HL-60/S4 treated with phorbol 12-myristate 13-acetate at 8.2 ng/mL for 4 days and 3 days (cell line): ENCODE data around the gene NNAT.

Experiments
- in situ Hi-C: fragments of 300-500 bp; cut with MboI; formaldehyde crosslinking; loops from 2 replicates; pipeline ENCODE4 v1.15.0; 2022; ENCODE audit warnings: low sequenced_read_pairs

Gene NNAT

GRCh38 chr20:37537505-37537904 is 16.5 kb downstream of the NNAT start:
- in situ Hi-C loops: no loop called here

GRCh38 chr20:37538003-37538402 is 17.0 kb downstream of the NNAT start:
- in situ Hi-C loops: no loop called here

DNA sequence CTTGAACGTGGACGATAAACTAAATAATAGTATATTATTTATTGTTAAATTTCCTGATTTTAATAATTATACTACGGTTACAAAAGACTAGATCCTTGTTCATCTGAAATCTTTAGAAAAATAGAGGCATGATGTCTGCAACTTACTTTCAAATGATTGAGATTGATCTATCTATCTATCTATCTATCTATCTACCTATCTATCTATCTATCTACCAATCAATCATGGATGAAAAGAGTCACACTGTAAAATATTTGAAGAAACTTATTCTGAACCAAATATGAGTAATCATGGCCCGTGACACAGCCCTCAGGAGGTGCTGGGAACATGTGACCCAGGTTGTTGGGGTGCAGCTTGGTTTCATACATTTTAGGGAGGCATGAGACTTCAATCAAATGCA is 18.4 kb downstream of the NNAT start:
- in situ Hi-C loops: no loop called here

- in situ Hi-C loops: loop anchor here (10.0 kb wide), 1 partner anchor 65 kb away; no protein-coding TSS in a partner anchor
Measured at GRCh38 chr20:37540001-37540400, 19.0 kb downstream of the NNAT start.

- in situ Hi-C loops: loop anchor here (10.0 kb wide), 1 partner anchor 64 kb away; no protein-coding TSS in a partner anchor
Measured at GRCh38 chr20:37540838-37541237, 19.8 kb downstream of the NNAT start.

DNA sequence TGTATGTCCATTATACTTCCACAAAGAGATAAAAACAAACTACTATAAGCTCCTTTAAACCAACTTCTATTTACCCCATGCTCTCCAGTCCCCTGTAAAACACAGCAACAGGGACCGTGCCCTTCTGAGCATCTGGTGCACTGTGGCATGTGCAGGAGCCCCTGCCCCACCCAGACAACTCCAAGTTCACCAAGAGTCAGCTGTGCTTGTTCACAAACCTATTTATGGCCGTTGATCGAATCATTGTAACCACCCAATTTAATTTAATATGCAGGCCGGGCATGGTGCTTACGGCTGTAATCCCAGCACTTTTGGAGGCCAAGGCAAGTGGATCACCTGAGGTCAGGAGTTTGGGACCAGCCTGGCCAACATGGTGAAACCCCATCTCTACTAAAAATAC is 20.3 kb downstream of the NNAT start:
- in situ Hi-C loops: loop anchor here (10.0 kb wide), 1 partner anchor 63 kb away; no protein-coding TSS in a partner anchor

DNA sequence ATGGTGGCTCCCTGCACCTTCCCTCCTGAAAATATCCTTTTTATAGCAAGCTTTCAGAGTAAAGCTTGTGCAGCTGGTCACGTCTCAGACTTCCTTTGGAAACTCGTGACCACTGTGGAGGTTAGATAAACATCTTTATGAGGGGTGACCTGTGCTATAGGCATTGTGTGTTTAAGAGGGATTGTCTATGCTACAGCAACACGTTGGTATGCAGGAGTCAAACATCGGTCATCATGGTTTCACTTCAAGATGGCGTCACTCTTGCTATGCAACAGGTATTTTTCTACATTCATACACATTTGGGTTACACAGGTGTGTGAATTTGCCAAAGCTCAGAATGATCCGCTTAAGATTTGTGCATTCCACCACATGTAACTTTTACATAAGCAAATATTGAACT is 21.2 kb downstream of the NNAT start:
- in situ Hi-C loops: loop anchor here (10.0 kb wide), 1 partner anchor 63 kb away; no protein-coding TSS in a partner anchor

- in situ Hi-C loops: loop anchor here (10.0 kb wide), 1 partner anchor 61 kb away; no protein-coding TSS in a partner anchor
Measured at GRCh38 chr20:37543828-37544227, 22.8 kb downstream of the NNAT start.

DNA sequence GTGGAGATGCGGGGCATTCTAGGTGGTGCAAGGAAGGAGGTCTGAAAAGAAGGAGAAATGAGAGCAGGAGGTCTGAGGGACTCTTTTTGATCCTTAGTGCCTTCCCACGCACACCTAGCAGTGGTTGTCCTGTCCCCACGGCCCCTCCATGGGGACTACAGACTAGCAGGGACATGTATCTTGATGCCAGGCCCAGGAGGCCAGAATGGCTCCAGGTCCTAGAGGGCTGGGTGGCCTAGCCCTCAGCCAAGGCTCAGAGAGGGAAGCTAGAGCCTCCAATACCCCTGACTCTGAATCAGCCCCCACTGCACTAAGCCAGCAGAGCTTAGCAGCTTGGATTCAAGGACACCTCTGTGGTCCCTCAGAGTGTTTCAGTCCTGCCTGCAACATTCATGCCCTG is 23.3 kb downstream of the NNAT start:
- in situ Hi-C loops: loop anchor here (10.0 kb wide), 1 partner anchor 60 kb away; no protein-coding TSS in a partner anchor

DNA sequence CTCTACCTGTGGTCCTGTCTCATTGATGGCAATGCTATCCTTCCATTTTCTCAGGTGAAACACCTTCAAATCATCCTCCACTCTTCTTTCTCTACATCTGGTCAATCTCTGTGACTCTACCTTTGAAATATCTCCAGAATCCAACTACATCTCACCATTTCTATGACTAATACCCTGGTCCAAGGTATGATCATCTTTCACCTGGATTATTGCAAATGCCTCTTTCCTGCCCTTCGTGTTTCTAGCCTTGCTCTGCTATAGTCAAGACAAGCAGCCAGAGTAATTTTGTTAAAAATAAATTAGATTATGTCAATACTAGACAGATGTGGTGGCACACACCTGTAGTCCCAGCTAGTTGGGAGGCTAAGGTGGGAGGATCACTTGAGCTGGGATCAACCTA is 24.5 kb downstream of the NNAT start:
- in situ Hi-C loops: loop anchor here (10.0 kb wide), 1 partner anchor 59 kb away; no protein-coding TSS in a partner anchor

GRCh38 chr20:37547912-37548311 is 26.9 kb downstream of the NNAT start:
- in situ Hi-C loops: loop anchor here (10.0 kb wide), 1 partner anchor 57 kb away; no protein-coding TSS in a partner anchor

DNA sequence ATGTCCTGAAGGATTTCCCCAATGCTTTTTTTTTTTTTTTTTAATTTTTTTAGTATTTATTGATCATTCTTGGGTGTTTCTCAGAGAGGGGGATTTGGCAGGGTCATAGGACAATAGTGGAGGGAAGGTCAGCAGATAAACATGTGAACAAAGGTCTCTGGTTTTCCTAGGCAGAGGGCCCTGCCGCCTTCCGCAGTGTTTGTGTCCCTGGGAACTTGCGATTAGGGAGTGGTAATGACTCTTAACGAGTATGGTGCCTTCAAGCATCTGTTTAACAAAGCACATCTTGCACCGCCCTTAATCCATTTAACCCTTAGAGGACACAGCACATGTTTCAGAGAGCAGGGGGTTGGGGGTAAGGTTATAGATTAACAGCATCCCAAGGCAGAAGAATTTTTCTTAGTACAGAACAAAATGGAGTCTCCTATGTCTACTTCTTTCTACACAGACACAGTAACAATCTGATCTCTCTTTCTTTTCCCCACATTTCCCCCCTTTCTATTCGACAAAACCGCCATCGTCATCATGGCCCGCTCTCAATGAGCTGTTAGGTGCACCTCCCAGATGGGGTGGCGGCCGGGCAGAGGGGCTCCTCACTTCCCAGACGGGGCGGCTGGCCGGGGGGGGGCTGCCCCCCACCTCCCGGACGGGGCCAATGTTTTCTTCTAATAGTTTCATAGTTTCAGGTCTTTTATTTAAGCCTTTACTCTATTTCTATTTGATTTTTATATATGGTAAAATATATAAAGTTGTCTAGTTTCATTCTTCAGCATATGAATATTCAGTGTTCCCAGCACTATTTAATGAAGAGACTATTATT is 29.3 kb downstream of the NNAT start:
- in situ Hi-C loops: loop anchor here (25.0 kb wide), 3 partner anchors 662 to 862 kb away; partner anchors contain the start of gene LBP

GRCh38 chr20:37551660-37552059 is 30.6 kb downstream of the NNAT start:
- in situ Hi-C loops: loop anchor here (25.0 kb wide), 3 partner anchors 661 to 861 kb away; partner anchors contain the start of gene LBP

GRCh38 chr20:37552415-37552814 is 31.4 kb downstream of the NNAT start:
- in situ Hi-C loops: loop anchor here (25.0 kb wide), 3 partner anchors 660 to 860 kb away; partner anchors contain the start of gene LBP

DNA sequence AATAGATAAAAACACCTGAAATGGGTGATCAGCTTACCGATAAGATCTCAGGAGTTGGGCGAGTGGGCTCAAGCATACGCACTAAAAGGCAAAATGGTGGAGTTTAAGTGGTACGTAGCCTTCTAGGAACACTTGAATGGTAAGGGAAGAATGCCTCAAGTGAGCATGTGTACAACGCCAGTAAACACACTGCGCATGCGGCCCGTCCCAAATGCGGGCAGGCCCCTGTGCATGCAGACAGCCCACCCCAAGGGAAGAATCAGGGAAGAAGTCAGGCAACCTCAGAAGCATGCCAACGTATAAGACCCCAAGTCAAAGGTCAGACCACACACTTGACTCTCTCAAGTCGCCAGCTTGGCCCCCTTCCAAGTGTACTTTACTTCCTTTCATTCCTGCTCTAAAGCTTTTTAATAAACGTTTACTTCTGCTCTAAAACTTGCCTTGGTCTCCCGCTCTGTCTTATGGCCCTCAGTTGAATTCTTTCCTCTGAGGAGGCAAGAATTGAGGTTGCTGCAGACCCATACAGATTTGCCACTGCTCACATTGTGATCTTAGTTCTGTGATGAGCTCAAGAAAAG is 33.8 kb downstream of the NNAT start:
- in situ Hi-C loops: loop anchor here (25.0 kb wide), 3 partner anchors 657 to 857 kb away; partner anchors contain the start of gene LBP

DNA sequence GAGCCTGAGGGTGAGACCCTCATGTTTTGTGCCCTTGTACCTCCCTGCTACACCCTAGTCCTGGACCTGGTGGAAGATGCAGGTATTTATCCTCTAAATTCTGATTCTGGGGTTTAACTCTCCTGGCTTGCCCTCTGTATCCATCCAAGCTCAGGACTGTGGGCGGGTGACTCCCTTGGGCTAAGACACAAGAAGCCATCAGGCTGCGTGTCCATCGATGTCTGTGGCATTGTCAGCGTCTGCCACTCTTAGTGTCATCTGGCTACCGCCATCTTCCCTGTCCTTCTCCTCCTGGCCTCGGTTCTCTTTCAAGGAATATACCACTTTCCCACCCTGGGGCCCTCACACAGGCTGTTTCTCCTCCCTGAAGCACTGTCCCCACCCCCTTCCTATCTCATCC is 35.5 kb downstream of the NNAT start:
- in situ Hi-C loops: loop anchor here (25.0 kb wide), 3 partner anchors 656 to 856 kb away; partner anchors contain the start of gene LBP

DNA sequence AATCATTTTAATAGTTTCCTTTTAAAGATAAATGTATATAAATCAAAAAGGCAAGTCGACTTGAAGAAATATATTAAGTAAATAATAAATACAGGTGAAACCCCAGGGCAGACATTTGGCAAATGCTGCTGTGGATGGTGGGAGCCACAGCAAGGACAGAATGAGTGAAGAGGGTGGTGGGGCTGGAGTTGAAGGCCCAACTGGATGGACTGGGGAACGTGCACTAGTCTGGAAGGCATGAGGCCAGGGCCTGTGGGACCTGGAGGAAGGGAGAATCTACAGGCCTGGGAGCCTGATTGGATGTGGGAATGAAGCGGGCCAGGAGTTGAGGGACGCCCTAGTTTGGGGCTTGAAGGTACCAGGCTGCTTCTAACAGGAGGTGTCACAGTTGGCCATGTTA is 37.3 kb downstream of the NNAT start:
- in situ Hi-C loops: loop anchor here (25.0 kb wide), 3 partner anchors 654 to 854 kb away; partner anchors contain the start of gene LBP

DNA sequence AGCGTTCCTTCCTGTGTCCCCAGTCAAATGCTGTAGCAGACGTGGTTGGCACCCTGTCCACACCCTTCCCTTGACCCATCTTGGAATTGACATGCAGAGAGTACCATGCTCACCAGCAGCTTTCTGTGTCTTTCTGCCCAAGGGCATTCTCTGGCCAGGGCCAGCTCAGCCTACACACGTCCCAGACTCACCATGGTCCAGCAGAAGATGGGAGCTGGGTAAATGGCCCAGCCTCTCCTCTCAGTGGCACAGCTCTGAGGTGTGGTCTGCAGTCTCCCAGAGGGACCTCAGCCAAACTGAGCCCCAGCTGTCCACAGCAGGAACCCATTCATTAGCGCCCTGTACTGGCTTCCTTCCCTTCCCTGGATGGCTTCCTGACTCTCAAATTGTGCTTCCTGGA is 37.7 kb downstream of the NNAT start:
- in situ Hi-C loops: loop anchor here (25.0 kb wide), 3 partner anchors 654 to 854 kb away; partner anchors contain the start of gene LBP

- in situ Hi-C loops: loop anchor here (10.0 to 25.0 kb wide), 4 partner anchors 435 to 853 kb away; partner anchors contain the start of gene LBP
Measured at GRCh38 chr20:37559312-37560027, 38.4 kb downstream of the NNAT start.

DNA sequence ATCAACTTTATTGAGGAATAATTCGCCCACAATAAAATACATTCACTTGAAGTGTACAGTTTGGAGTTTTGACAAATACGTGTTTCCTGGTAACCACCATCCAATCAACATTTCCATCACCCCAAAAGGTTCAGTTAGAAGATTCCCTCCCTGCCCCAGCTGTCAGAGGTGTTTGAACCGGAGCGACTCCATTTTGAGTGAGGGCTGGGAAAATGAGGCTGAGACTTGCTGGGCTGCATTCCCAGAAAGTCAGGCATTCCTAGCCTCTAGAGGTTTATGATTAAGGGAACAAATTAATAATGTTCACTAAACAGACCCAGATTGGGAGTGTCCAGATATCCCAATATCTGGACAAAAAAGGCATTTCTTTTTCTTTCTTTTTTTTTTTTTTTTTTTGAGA is 39.6 kb downstream of the NNAT start:
- in situ Hi-C loops: loop anchor here (10.0 to 25.0 kb wide), 4 partner anchors 434 to 852 kb away; partner anchors contain the start of gene LBP
